ENCODE results near the gene GCAT. TPM values are rescaled to one million over a fixed set of nuclear protein-coding genes. Genes with fewer than 3 reads are reported as not detected.

GCAT gene
- polyA plus RNA-seq, 1 donor (not counting 4 experiments of a cell fraction or from before 2014, with no cell fraction given) = 8.4 TPM

DNA sequence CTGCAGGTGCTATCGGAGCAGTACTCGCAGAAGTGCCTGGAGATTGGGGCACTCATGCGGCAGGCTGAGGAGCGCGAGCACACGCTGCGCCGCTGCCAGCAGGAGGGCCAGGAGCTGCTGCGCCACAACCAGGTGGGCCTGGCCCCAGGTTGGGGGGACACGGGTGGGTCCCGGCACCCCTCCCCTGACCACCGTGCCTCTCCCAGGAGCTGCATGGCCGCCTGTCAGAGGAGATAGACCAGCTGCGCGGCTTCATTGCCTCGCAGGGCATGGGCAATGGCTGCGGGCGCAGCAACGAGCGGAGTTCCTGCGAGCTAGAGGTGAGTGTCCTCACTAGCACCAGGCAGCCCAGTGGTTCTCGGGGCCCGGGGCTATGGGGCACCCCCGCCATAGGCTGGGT, 38.7 kb upstream of the GCAT start:
- no peaks in the 10 kb centered on the region for H3K79me2 ChIP-seq (ENCODE audit: control insufficient read depth, insufficient read depth, low read length)
- no peak overlapping the region for H3K4me2 ChIP-seq (ENCODE audit: control insufficient read depth, extremely low read depth, insufficient read depth, low read depth, low read length)
- H3K9me1 ChIP-seq (ENCODE audit: control insufficient read depth, extremely low read depth, insufficient read depth, low read length) = no peaks in the 10 kb centered on the region
- no peaks in the 10 kb centered on the region for H3K9me3 ChIP-seq (ENCODE audit: control insufficient read depth, low read depth, low read length)
- H3K9ac ChIP-seq (ENCODE audit: control insufficient read depth, extremely low read depth, insufficient read depth, low read length) = no peak overlapping the region
- no peaks in the 10 kb centered on the region for H3K27me3 ChIP-seq (ENCODE audit: control insufficient read depth, extremely low read depth, insufficient read depth, low read length)
- dilution Hi-C loops (cut with MboI; ENCODE audit: extremely low pct_ligation_motif_present, low sequenced_read_pairs) = no loop called here
- FAIRE-seq (no peak), DNase-seq (ENCODE audit: low read depth, low spot score) (no peak)
- peaks cover 22 to 50% of the 10 kb centered on the region in 2 experiments for H3K36me3 ChIP-seq (ENCODE audit: control insufficient read depth in 2 of 2, extremely low read depth in 1 of 2, insufficient read depth in 2 of 2, low read length in 2 of 2)
- H2AFZ ChIP-seq (ENCODE audit: control insufficient read depth, low read length) = no peak overlapping the region
- H3K4me1 ChIP-seq (ENCODE audit: control insufficient read depth, extremely low read depth, insufficient read depth, low read length) = no peaks in the 10 kb centered on the region
- no peak overlapping the region for H3K4me3 ChIP-seq (ENCODE audit: control insufficient read depth in 2 of 3, extremely low read depth in 1 of 3, insufficient read depth in 2 of 3, low read depth in 1 of 3, low read length in 3 of 3)
- TF ChIP-seq, protein P1, sequence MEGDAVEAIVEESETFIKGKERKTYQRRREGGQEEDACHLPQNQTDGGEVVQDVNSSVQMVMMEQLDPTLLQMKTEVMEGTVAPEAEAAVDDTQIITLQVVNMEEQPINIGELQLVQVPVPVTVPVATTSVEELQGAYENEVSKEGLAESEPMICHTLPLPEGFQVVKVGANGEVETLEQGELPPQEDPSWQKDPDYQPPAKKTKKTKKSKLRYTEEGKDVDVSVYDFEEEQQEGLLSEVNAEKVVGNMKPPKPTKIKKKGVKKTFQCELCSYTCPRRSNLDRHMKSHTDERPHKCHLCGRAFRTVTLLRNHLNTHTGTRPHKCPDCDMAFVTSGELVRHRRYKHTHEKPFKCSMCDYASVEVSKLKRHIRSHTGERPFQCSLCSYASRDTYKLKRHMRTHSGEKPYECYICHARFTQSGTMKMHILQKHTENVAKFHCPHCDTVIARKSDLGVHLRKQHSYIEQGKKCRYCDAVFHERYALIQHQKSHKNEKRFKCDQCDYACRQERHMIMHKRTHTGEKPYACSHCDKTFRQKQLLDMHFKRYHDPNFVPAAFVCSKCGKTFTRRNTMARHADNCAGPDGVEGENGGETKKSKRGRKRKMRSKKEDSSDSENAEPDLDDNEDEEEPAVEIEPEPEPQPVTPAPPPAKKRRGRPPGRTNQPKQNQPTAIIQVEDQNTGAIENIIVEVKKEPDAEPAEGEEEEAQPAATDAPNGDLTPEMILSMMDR (optimal IDR thresholded peaks at IDR 0.05 in 1 of 3, IDR thresholded peaks at IDR 0.05 in 1 of 3, conservative IDR thresholded peaks at IDR 0.05 in 1 of 3; ENCODE audit: extremely low read depth in 1 of 3, insufficient read depth in 2 of 3, low read length in 3 of 3) = no peak
- TF ChIP-seq EZH2 (IDR thresholded peaks at IDR 0.05; ENCODE audit: low read length) = no peak
- H3K27ac ChIP-seq (ENCODE audit: control insufficient read depth, insufficient read depth, low read length) = no peak overlapping the region
- H4K20me1 ChIP-seq (ENCODE audit: control insufficient read depth, extremely low read depth, insufficient read depth, low read length) = no peaks in the 10 kb centered on the region

DNA sequence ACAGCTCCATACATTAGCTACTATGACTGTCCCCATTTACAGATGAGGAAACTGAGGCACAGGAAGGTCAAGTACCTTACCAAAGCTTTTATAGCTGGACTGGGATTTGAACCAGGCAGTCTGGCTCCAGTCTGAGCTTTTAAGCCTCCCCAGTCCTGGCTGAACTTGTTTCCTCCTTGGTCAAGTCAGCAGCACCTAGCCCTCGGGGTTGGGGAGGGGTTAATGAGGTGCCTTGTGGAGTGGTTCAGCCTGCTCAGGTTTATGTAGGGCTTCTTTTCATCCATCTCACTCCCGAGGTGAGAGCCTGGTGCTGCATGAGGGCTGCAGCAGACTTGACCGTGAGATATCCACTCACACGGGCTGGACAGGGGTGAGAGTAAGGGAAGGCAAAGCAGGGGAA, 36.7 kb upstream of the GCAT start:
- H3K27me3 ChIP-seq (ENCODE audit: control insufficient read depth, extremely low read depth, insufficient read depth, low read length) = no peaks in the 10 kb centered on the region
- H3K27ac ChIP-seq (ENCODE audit: control insufficient read depth, insufficient read depth, low read length) = no peak overlapping the region
- H2AFZ ChIP-seq (ENCODE audit: control insufficient read depth, low read length) = no peak overlapping the region
- dilution Hi-C loops (cut with MboI; ENCODE audit: extremely low pct_ligation_motif_present, low sequenced_read_pairs) = no loop called here
- H3K4me2 ChIP-seq (ENCODE audit: control insufficient read depth, extremely low read depth, insufficient read depth, low read depth, low read length) = no peak overlapping the region
- peaks cover 8% of the 10 kb centered on the region for H3K4me1 ChIP-seq (ENCODE audit: control insufficient read depth, extremely low read depth, insufficient read depth, low read length)
- FAIRE-seq (no peak), DNase-seq (ENCODE audit: low read depth, low spot score) (no peak)
- H3K79me2 ChIP-seq (ENCODE audit: control insufficient read depth, insufficient read depth, low read length) = no peaks in the 10 kb centered on the region
- H3K36me3 ChIP-seq (ENCODE audit: control insufficient read depth in 2 of 2, extremely low read depth in 1 of 2, insufficient read depth in 2 of 2, low read length in 2 of 2) = peaks cover 18 to 45% of the 10 kb centered on the region in 2 experiments
- no peak overlapping the region for H3K9ac ChIP-seq (ENCODE audit: control insufficient read depth, extremely low read depth, insufficient read depth, low read length)
- no peaks in the 10 kb centered on the region for H4K20me1 ChIP-seq (ENCODE audit: control insufficient read depth, extremely low read depth, insufficient read depth, low read length)
- TF ChIP-seq EZH2 (IDR thresholded peaks at IDR 0.05; ENCODE audit: low read length) = no peak
- H3K4me3 ChIP-seq (ENCODE audit: control insufficient read depth in 2 of 3, extremely low read depth in 1 of 3, insufficient read depth in 2 of 3, low read depth in 1 of 3, low read length in 3 of 3) = no peak overlapping the region
- no peaks in the 10 kb centered on the region for H3K9me3 ChIP-seq (ENCODE audit: control insufficient read depth, low read depth, low read length)
- no peaks in the 10 kb centered on the region for H3K9me1 ChIP-seq (ENCODE audit: control insufficient read depth, extremely low read depth, insufficient read depth, low read length)
